HepG2 (cell line): ENCODE measurements around the gene ZBTB32. TPM values are rescaled to one million over a fixed set of nuclear protein-coding genes. Genes with fewer than 3 reads are reported as not detected.

Experiments
- AKAP8 ChIP-seq: sonication (generic); formaldehyde crosslinking; IDR thresholded peaks from 2 replicates; pipeline ENCODE4 v1.5.1; 2020; ENCODE audit warnings: mild to moderate bottlenecking, missing genetic modification reagents
- ARNT2 ChIP-seq: sonication (generic); formaldehyde crosslinking; IDR thresholded peaks from 2 replicates; pipeline ENCODE4 v1.8.0; 2022; ENCODE audit warnings: mild to moderate bottlenecking, low read depth, missing genetic modification reagents, moderate library complexity
- ARNTL ChIP-seq: sonication (generic); formaldehyde crosslinking; IDR thresholded peaks from 2 replicates; pipeline ENCODE4 v1.4.0; 2020; ENCODE audit warnings: mild to moderate bottlenecking, missing genetic modification reagents
- ATF7 ChIP-seq, 2 experiments: fragments of 450-650 bp in 1 of 2; sonication (generic) in 1 of 2; formaldehyde crosslinking in 1 of 2; IDR thresholded peaks; 2 replicates each; pipeline versions ENCODE4 v1.4.0 to v1.6.1; 2016 to 2020; ENCODE audit warnings: antibody characterized with exemption in 1 of 2, mild to moderate bottlenecking in 1 of 2, missing genetic modification reagents in 1 of 2
- CEBPB ChIP-seq: IDR thresholded peaks from 2 replicates; pipeline ENCODE4 v1.6.1; 2011; ENCODE audit warnings: low read depth, low read length, improper control_type of control experiment, borderline replicate concordance
- DRAP1 ChIP-seq: IDR thresholded peaks from 2 replicates; pipeline ENCODE4 v1.6.1; 2016; ENCODE audit warnings: missing genetic modification reagents, missing compliant biosample characterization
- FOXM1 ChIP-seq: sonication (generic); formaldehyde crosslinking; IDR thresholded peaks from 2 replicates; pipeline ENCODE4 v1.5.0; 2020; ENCODE audit warnings: missing genetic modification reagents
- KLF12 ChIP-seq: sonication (generic); formaldehyde crosslinking; IDR thresholded peaks from 2 replicates; pipeline ENCODE4 v1.4.0; 2020; ENCODE audit warnings: missing genetic modification reagents, borderline replicate concordance
- KLF16 ChIP-seq, 2 experiments: sonication (generic) in 1 of 2; formaldehyde crosslinking in 1 of 2; IDR thresholded peaks; 2 replicates each; pipeline versions ENCODE4 v1.6.1 to v1.8.0; 2016 to 2023; ENCODE audit warnings: missing genetic modification reagents in 2 of 2, missing compliant biosample characterization in 1 of 2
- NAIF1 ChIP-seq: sonication (generic); formaldehyde crosslinking; IDR thresholded peaks from 2 replicates; pipeline ENCODE4 v1.5.0; 2020; ENCODE audit warnings: mild to moderate bottlenecking, missing genetic modification reagents, borderline replicate concordance
- NCOA2 ChIP-seq: sonication (generic); formaldehyde crosslinking; IDR thresholded peaks from 2 replicates; pipeline ENCODE4 v1.8.0; 2022; ENCODE audit warnings: inconsistent platforms
- RBM22 ChIP-seq: fragments of 200-400 bp; formaldehyde crosslinking; optimal IDR thresholded peaks from 2 replicates; pipeline ENCODE3; 2017; ENCODE audit warnings: mild to moderate bottlenecking, low read length, moderate library complexity
- SOX5 ChIP-seq: IDR thresholded peaks from 2 replicates; pipeline ENCODE4 v1.6.1; 2016; ENCODE audit warnings: borderline replicate concordance
- SP2 ChIP-seq: sonication (generic); formaldehyde crosslinking; IDR thresholded peaks from 2 replicates; pipeline ENCODE4 v1.5.1; 2020; ENCODE audit warnings: mild to moderate bottlenecking, missing genetic modification reagents
- SP5 ChIP-seq: IDR thresholded peaks from 2 replicates; pipeline ENCODE4 v1.6.1; 2016; ENCODE audit warnings: low read depth, borderline replicate concordance
- SSRP1 ChIP-seq: IDR thresholded peaks from 2 replicates; pipeline ENCODE4 v1.6.1; 2016; ENCODE audit warnings: control low read depth
- TBP ChIP-seq: sonication (generic); formaldehyde crosslinking; IDR thresholded peaks from 2 replicates; pipeline ENCODE4 v1.5.0; 2020; ENCODE audit warnings: missing genetic modification reagents
- ZBTB7A ChIP-seq: sonication (generic); formaldehyde crosslinking; IDR thresholded peaks from 2 replicates; pipeline ENCODE4 v1.8.0; 2022; ENCODE audit warnings: mild to moderate bottlenecking, missing genetic modification reagents
- ZFP62 ChIP-seq: sonication (generic); formaldehyde crosslinking; IDR thresholded peaks from 2 replicates; pipeline ENCODE4 v1.4.0; 2020; ENCODE audit warnings: missing genetic modification reagents
- ZKSCAN1 ChIP-seq: fragments of 150-350 bp; IDR thresholded peaks from 2 replicates; pipeline ENCODE4 v1.6.1; 2014; ENCODE audit warnings: low read length
- ZMYM3 ChIP-seq: sonication (generic); formaldehyde crosslinking; IDR thresholded peaks from 2 replicates; pipeline ENCODE4 v1.5.1; 2020; ENCODE audit warnings: mild to moderate bottlenecking, missing genetic modification reagents
- ZNF124 ChIP-seq: sonication (generic); formaldehyde crosslinking; IDR thresholded peaks from 2 replicates; pipeline ENCODE4 v1.4.0; 2020; ENCODE audit warnings: missing genetic modification reagents
- ZNF230 ChIP-seq: sonication (generic); formaldehyde crosslinking; IDR thresholded peaks from 2 replicates; pipeline ENCODE4 v1.4.0; 2020; ENCODE audit warnings: mild to moderate bottlenecking, missing genetic modification reagents
- ZNF501 ChIP-seq: sonication (generic); formaldehyde crosslinking; IDR thresholded peaks from 2 replicates; pipeline ENCODE4 v1.5.1; 2020; ENCODE audit warnings: mild to moderate bottlenecking, moderate library complexity, missing genetic modification reagents
- ZNF558 ChIP-seq: sonication (generic); formaldehyde crosslinking; IDR thresholded peaks from 2 replicates; pipeline ENCODE4 v1.9.0; 2022; ENCODE audit warnings: mild to moderate bottlenecking, missing genetic modification reagents, borderline replicate concordance
- ZNF724P ChIP-seq: sonication (generic); formaldehyde crosslinking; IDR thresholded peaks from 2 replicates; pipeline ENCODE4 v1.8.0; 2022; ENCODE audit warnings: missing genetic modification reagents, borderline replicate concordance
- ZNF878 ChIP-seq: sonication (generic); formaldehyde crosslinking; IDR thresholded peaks from 2 replicates; pipeline ENCODE4 v1.8.1; 2023; ENCODE audit warnings: mild to moderate bottlenecking, missing genetic modification reagents, moderate library complexity
- polyA plus RNA-seq, 8 experiments: library from polyadenylated mRNA; depleted of rRNA in 3 of 8; stranded (reverse) in 7 of 8; unstranded in 1 of 8; fragments of >200 nt; fragmentation: Illumina TruSeq in 4 of 8; extraction: Trizol in 4 of 8; gene quantifications; 2 replicates each; pipeline versions ENCODE4 v1.2.1 to v1.2.3, GENCODE V29; 2011 to 2016; ENCODE audit warnings: low read depth in 4 of 8, missing spikeins in 1 of 8, mixed read lengths in 1 of 8; ENCODE audit not compliant: insufficient read depth in 1 of 8
- total RNA-seq, 5 experiments: library from RNA; depleted of rRNA; stranded (reverse); fragments of >200 nt; fragmentation: Illumina TruSeq; extraction: Trizol; gene quantifications; 2 replicates each; pipeline ENCODE4 v1.2.3, GENCODE V29; 2016; ENCODE audit warnings: low read depth in 1 of 5
- TF ChIP-seq, protein P1 (sequence below): sonication (generic); formaldehyde crosslinking; IDR thresholded peaks from 2 replicates; pipeline ENCODE4 v1.9.0; 2021; ENCODE audit warnings: missing genetic modification reagents, borderline replicate concordance
- TF ChIP-seq, protein P2 (sequence below): sonication (generic); IDR thresholded peaks from 2 replicates; pipeline ENCODE4 v1.6.1; 2016; ENCODE audit warnings: low read depth, borderline replicate concordance
- TF ChIP-seq, protein P3 (sequence below): sonication (generic); formaldehyde crosslinking; IDR thresholded peaks from 2 replicates; pipeline ENCODE4 v1.5.0; 2020; ENCODE audit warnings: missing genetic modification reagents, mild to moderate bottlenecking, borderline replicate concordance

Gene ZBTB32
- total and polyA plus RNA-seq, 2 of the 13 experiments (the other 11 are each of a cell fraction or from before 2014, with no cell fraction given), result not detected

DNA sequence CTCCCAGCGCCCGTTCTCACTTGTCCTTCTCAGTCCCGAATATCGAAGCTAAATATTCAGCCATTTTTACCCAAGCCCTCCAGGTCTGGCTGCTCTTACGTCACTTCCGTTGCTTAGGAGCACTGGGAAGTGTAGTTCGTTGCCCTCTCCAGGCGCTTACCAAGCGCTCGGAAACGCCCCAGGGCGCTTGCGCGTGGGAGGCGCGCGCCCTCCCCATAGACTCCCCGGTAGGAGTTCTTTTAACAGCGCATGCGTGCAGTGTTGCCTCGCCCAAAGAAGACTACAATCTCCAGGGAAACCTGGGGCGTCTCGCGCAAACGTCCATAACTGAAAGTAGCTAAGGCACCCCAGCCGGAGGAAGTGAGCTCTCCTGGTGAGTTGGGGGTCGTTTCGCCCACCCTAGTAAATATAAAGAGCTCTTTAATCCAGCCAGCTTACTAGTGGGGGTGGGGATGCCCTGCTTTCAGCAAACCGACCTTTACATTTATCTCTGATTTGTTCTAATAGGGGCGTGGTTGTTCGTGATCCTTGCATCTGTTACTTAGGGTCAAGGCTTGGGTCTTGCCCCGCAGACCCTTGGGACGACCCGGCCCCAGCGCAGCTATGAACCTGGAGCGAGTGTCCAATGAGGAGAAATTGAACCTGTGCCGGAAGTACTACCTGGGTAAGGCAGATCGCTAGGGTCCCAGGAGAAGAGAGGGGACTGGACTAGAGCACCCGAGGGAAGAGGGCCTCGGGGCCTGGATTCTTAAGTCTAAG, 41.1 kb downstream of the ZBTB32 start, which contains the start of the genes PSENEN and U2AF1L4 (continued):
- TF ChIP-seq ATF7 (IDR thresholded peaks at IDR 0.05) (peak; percentile 62), ATF7 (CRISPR knock-in tag; IDR thresholded peaks at IDR 0.05) (peak; percentile 63; the same call in 1 of the 2 replicates), SOX5 (CRISPR knock-in tag) (no peak), KLF12 (CRISPR knock-in tag) (0 out of 2 replicates have a peak, but pooled peaks have one; percentile 13), TBP (CRISPR knock-in tag) (no peak), NAIF1 (0 out of 2 replicates have a peak, but pooled peaks have one; percentile 36), ZNF501 (CRISPR knock-in tag) (peak; percentile 64), ARNTL (no peak), KLF16 (CRISPR knock-in tag; IDR thresholded peaks at IDR 0.05) (0 out of 4 replicates have a peak, but pooled peaks of 1 of the 2 experiments have one; percentile 1), ZMYM3 (CRISPR knock-in tag) (no peak), ZNF124 (no peak), SP2 (peak; percentile 50), ZFP62 (no peak), DRAP1 (CRISPR knock-in tag) (no peak), ZBTB7A (CRISPR knock-in tag) (no peak), ARNT2 (no peak), RBM22 (peak; percentile 22), CEBPB (peak; percentile 67), ZKSCAN1 (no peak), AKAP8 (no peak), SP5 (CRISPR knock-in tag) (no peak), ZNF558 (CRISPR knock-in tag) (no peak), ZNF230 (CRISPR knock-in tag) (no peak), ZNF724P (CRISPR knock-in tag) (no peak), SSRP1 (CRISPR knock-in tag) (no peak), ZNF878 (no peak), NCOA2 (CRISPR knock-in tag) (no peak), FOXM1 (no peak)
- TF ChIP-seq, protein P1, sequence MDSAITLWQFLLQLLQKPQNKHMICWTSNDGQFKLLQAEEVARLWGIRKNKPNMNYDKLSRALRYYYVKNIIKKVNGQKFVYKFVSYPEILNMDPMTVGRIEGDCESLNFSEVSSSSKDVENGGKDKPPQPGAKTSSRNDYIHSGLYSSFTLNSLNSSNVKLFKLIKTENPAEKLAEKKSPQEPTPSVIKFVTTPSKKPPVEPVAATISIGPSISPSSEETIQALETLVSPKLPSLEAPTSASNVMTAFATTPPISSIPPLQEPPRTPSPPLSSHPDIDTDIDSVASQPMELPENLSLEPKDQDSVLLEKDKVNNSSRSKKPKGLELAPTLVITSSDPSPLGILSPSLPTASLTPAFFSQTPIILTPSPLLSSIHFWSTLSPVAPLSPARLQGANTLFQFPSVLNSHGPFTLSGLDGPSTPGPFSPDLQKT, result no peak
- TF ChIP-seq, protein P2, sequence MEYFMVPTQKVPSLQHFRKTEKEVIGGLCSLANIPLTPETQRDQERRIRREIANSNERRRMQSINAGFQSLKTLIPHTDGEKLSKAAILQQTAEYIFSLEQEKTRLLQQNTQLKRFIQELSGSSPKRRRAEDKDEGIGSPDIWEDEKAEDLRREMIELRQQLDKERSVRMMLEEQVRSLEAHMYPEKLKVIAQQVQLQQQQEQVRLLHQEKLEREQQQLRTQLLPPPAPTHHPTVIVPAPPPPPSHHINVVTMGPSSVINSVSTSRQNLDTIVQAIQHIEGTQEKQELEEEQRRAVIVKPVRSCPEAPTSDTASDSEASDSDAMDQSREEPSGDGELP, result peak; percentile 4; the same call in 1 of the 2 replicates
- TF ChIP-seq, protein P3, sequence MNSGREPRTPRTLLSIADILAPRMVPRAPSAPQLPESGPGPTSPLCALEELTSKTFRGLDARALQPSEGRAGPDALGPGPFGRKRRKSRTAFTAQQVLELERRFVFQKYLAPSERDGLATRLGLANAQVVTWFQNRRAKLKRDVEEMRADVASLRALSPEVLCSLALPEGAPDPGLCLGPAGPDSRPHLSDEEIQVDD, result no peak
